ENCODE measurements around the gene PSPC1. TPM values are rescaled to one million over a fixed set of nuclear protein-coding genes. Genes with fewer than 3 reads are reported as not detected.

Gene PSPC1
- polyA plus RNA-seq, 2 of the 4 experiments (the other 2 are of a cell fraction) = 47.5 to 49.0 TPM

DNA sequence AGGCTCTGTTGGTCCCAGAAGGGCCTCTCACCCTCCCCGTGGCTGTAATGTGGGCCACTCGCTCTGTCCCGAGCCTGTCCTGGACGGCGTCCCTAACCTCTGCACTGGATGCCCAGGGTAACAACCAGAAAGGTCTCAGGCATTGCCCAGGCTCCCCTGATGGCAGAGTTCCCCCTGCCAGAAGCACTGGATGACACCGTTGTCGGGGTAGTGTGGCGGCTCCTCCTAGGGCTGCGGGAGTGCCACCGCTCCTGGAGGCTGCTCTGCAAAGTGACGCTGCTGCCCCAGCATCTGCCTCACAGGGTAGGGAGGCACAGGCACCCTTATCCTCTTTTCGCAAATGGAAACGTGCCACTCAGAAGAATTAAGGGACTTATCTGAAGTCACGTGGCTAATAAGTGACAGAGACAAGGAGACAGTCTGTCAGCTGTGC, 117.3 kb downstream of the PSPC1 start:
- no peak overlapping the region for H3K27ac ChIP-seq
- no peaks in the 10 kb centered on the region for H3K4me1 ChIP-seq
- TF ChIP-seq POLR2AphosphoS2 (conservative IDR thresholded peaks at IDR 0.05; ENCODE audit: low read length) = no peak
- TF ChIP-seq NR3C1 (IDR thresholded peaks at IDR 0.05) = no peak
- TF ChIP-seq, protein P1, sequence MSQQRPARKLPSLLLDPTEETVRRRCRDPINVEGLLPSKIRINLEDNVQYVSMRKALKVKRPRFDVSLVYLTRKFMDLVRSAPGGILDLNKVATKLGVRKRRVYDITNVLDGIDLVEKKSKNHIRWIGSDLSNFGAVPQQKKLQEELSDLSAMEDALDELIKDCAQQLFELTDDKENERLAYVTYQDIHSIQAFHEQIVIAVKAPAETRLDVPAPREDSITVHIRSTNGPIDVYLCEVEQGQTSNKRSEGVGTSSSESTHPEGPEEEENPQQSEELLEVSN (IDR thresholded peaks at IDR 0.05; ENCODE audit: borderline replicate concordance, low read depth) = no peak
- TF ChIP-seq ZNF302 (CRISPR knock-in tag; IDR thresholded peaks at IDR 0.05) = no peak
- no peak for TF ChIP-seq HOXB5 (CRISPR knock-in tag; IDR thresholded peaks at IDR 0.05)
- POLR2A ChIA-PET = no interaction called here
- 100% methylated on average over 6 of the region's 14 CpGs for WGBS (ENCODE audit: missing lambda C conversion rate)
- no peak for FAIRE-seq
- CTCF ChIA-PET = interaction anchor here (0.5 kb wide), 1 partner anchor 44 kb away, joined by 4 read pairs; no protein-coding TSS in a partner anchor
- no peaks in the 10 kb centered on the region for H3K9me3 ChIP-seq
- H3K4me3 ChIP-seq = no peak overlapping the region
- H3K4me2 ChIP-seq = no peak overlapping the region
- ATAC-seq = peak in 1 of 2 experiments; percentile 19; a peak in 1 of 6 replicates
- DNase-seq (ENCODE audit: low read depth in 1 of 2, low spot score in 1 of 2) = no peak

- CTCF ChIA-PET = interaction anchor here (0.6 kb wide), 1 partner anchor 53 kb away, joined by 3 read pairs; no protein-coding TSS in a partner anchor
- H3K4me1 ChIP-seq = no peaks in the 10 kb centered on the region
- H3K9me3 ChIP-seq = no peaks in the 10 kb centered on the region
- POLR2A ChIA-PET = no interaction called here
- H3K27ac ChIP-seq = no peak overlapping the region
- ATAC-seq = no peak
- no peak for FAIRE-seq
- WGBS (ENCODE audit: missing lambda C conversion rate) = 87% methylated on average over 14 of the region's 14 CpGs
- DNase-seq (ENCODE audit: low read depth in 1 of 2, low spot score in 1 of 2) = no peak
- TF ChIP-seq ATOH8 (CRISPR knock-in tag; IDR thresholded peaks at IDR 0.05; ENCODE audit: low read depth) (no peak), HMGXB4 (CRISPR knock-in tag; IDR thresholded peaks at IDR 0.05; ENCODE audit: borderline replicate concordance) (no peak), RCOR1 (IDR thresholded peaks at IDR 0.05; ENCODE audit: low read depth, low read length) (no peak), MYC (IDR thresholded peaks at IDR 0.05; ENCODE audit: borderline replicate concordance, low read length) (no peak), TFCP2L1 (CRISPR knock-in tag; IDR thresholded peaks at IDR 0.05) (no peak), MAX (IDR thresholded peaks at IDR 0.05) (no peak), JUN (IDR thresholded peaks at IDR 0.05) (no peak), ZC3H11A (IDR thresholded peaks at IDR 0.05) (no peak), ESRRA (IDR thresholded peaks at IDR 0.05; ENCODE audit: borderline replicate concordance, low read length) (no peak)
- TF ChIP-seq, protein P1 (IDR thresholded peaks at IDR 0.05; ENCODE audit: borderline replicate concordance, low read depth) = no peak
- H3K4me2 ChIP-seq = no peak overlapping the region
- H3K4me3 ChIP-seq = no peak overlapping the region
These were observed 118.1 kb downstream of the PSPC1 start for GRCh38 chr13:19664481-19665230.

GRCh38 chr13:19663416-19663979, 119.2 kb downstream of the PSPC1 start:
- Histone ChIP-seq H3K4me2 (no peak overlapping the region), H3K27ac (no peak overlapping the region), H3K9me3 (no peaks in the 10 kb centered on the region), H3K4me3 (no peak overlapping the region), H3K4me1 (no peaks in the 10 kb centered on the region)
- no peak for TF ChIP-seq CHD2 (IDR thresholded peaks at IDR 0.05; ENCODE audit: low read length, partially characterized antibody)
- TF ChIP-seq MAZ (IDR thresholded peaks at IDR 0.05; ENCODE audit: borderline replicate concordance, low read depth, low read length) = no peak
- no peak for TF ChIP-seq HMGXB4 (CRISPR knock-in tag; IDR thresholded peaks at IDR 0.05; ENCODE audit: borderline replicate concordance)
- TF ChIP-seq NR3C1 (IDR thresholded peaks at IDR 0.05) = no peak
- TF ChIP-seq HDAC2 (IDR thresholded peaks at IDR 0.05) = no peak
- TF ChIP-seq HEYL (CRISPR knock-in tag; IDR thresholded peaks at IDR 0.05) = no peak
- no peak for TF ChIP-seq RARB (CRISPR knock-in tag; IDR thresholded peaks at IDR 0.05)
- no peak for TF ChIP-seq CBX8 (IDR thresholded peaks at IDR 0.05)
- no peak for TF ChIP-seq FOXS1 (CRISPR knock-in tag; IDR thresholded peaks at IDR 0.05)
- no peak for TF ChIP-seq ELK1 (IDR thresholded peaks at IDR 0.05; ENCODE audit: low read depth, low read length)
- TF ChIP-seq NFE2L2 (conservative IDR thresholded peaks at IDR 0.05; ENCODE audit: low read length) = no peak
- TF ChIP-seq KDM1A (IDR thresholded peaks at IDR 0.05; ENCODE audit: low read depth) = no peak
- TF ChIP-seq JUNB (IDR thresholded peaks at IDR 0.05) = no peak
- FAIRE-seq = no peak
- no peak for DNase-seq (ENCODE audit: low read depth in 1 of 2, low spot score in 1 of 2)
- ChIA-PET CTCF (interaction anchor here (1.0 kb wide), 1 partner anchor 226 kb away, joined by 3 read pairs; no protein-coding TSS in a partner anchor), POLR2A (no interaction called here)
- ATAC-seq = no peak
- WGBS (ENCODE audit: missing lambda C conversion rate) = 76% methylated on average over 6 of the region's 13 CpGs
